HG03095 (cell line): ENCODE data around the gene ANGPTL2.

Experiments used
- ATAC-seq: cut with Tn5 transposase; IDR thresholded peaks from one replicate; pipeline ENCODE4 v1.9.1; 2021; ENCODE audit warnings: moderate library complexity; ENCODE audit not compliant: unreplicated experiment

Gene ANGPTL2

DNA sequence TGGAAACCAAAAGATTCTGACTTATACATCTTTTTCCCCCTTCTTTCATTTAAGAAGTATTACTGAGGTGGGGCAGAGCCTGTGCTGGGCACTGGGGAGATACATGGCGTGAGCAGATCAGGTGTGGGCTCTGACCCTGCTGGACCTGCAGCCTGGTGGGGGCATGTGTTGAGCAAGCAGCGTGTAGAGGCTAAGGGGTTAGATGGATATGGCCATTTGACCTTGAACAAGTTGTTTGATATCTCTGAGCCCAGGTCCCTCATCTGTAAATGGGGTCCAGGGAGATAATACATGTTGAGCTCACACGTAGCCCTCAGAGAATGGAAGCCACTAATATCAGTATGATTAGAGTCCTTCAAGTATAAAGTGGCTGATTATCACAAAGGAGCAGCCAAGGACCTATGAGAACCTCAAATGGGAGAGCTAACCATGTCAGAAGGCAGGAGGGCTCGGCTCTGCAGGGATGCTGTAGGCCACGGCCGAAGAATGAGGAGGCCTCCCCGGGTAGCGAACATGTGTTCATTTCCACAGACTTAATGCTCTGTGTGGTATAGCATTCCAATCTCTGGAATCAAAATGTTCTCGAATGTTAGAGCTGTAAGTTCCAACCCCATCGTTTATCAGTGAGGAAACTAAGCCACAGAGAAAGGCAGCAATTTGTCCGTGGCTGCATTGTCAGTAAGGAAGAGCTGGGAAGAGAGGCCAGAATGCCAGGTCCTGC lies 15.4 kb upstream of the ANGPTL2 start:
- no peak for ATAC-seq

GRCh38 chr9:127136880-127137639 lies 14.6 kb upstream of the ANGPTL2 start:
- no peak for ATAC-seq

DNA sequence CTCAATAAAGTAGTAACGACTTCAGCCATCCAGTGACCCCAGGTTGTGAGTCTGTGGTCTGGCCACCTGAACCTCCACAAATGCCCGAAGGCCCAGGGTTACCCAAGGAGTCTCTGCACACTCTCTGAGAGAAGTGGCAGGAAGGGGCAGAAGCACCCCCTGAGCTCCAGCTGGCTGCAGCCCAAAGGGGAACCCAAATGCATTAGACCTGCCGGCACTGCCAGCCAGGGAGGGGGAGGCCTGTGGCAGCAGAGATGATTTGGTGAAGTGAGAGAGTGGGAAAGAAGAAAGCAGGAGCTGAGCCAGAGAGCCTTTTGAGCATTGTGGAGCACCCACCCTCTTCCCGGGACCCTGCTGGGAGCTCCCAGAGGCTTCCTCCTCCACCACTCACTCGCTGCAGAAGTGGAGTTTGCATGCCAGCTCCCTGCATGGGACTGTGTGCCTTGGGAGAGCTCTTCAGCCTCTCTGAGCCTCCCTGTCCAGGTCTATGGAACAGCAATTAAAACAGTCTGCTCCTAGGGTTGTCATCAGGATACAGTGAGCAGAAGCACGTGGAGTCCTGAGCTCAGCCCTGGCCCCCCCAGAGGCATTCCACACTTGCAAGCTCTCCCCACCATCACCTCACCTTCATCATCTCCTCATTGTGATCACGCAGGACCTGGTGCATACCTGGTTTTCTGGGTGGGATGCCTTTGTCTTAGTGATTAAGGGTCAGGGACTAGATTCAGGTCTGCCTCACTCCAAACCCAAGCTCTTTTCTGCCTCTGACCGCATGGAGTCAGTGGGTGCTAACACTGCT lies 13.8 kb upstream of the ANGPTL2 start:
- ATAC-seq, result no peak

GRCh38 chr9:127135056-127135745 lies 12.8 kb upstream of the ANGPTL2 start:
- no peak for ATAC-seq

DNA sequence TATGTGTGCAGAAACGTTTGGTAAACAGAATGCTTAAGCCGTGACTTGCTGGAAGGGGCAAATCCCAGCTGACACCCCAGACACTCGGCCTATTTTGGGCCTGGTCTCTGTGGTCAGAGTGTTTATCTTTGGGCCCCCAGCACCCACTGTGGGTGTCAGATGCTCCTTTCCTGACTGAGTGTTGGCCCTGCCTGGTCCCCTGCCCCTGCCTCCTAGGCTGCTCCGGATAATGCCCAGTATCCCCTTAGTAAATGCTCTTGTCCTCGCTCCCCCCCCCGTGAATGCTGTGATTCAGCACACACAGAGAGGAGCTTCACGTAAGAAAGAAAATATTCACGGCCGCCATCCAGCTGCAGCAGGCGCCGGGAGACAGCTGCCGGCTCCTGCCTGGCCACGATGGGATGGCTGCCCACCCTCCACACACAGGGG lies 11.3 kb upstream of the ANGPTL2 start:
- ATAC-seq, result no peak

GRCh38 chr9:127132921-127133647 lies 10.6 kb upstream of the ANGPTL2 start:
- ATAC-seq, result no peak

DNA sequence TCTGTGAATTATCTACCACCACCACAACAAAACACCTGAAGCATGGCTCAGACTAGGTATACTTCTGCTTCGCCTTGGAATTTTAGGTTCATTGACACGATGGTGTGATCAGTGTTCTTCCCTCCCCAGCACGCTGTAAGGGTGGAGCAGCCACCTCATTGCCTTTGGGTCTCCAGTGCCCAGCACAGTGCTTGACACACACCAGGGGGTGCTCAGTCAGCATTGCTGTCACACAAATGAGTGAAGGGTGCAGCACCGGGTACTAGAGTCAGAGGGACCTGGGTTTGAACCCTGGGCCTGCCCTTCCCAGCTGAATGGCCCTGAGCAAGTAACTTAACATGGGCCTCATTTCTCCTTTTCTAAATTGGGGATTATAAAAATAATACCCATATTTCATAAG lies 9.9 kb upstream of the ANGPTL2 start:
- ATAC-seq, result no peak

DNA sequence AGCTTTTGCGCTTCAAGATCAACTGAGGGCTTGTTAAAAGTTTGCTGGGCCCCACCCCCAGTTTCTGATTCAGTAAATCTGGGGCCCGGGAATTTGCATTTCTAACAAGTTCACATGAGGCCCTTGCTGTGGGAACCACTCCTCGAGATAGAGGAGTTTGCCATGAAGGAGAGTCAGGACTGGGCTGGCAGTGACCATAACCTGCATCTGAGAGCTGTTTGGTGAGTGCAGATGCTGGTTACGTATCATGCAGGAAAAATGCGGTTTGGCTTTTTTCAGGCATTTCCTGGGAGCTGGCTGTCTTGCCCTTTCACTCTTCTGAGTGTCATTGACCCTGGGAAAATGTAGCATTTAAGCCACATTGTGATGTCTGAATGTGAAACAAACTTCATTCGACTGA lies 9.4 kb upstream of the ANGPTL2 start:
- ATAC-seq, result no peak

DNA sequence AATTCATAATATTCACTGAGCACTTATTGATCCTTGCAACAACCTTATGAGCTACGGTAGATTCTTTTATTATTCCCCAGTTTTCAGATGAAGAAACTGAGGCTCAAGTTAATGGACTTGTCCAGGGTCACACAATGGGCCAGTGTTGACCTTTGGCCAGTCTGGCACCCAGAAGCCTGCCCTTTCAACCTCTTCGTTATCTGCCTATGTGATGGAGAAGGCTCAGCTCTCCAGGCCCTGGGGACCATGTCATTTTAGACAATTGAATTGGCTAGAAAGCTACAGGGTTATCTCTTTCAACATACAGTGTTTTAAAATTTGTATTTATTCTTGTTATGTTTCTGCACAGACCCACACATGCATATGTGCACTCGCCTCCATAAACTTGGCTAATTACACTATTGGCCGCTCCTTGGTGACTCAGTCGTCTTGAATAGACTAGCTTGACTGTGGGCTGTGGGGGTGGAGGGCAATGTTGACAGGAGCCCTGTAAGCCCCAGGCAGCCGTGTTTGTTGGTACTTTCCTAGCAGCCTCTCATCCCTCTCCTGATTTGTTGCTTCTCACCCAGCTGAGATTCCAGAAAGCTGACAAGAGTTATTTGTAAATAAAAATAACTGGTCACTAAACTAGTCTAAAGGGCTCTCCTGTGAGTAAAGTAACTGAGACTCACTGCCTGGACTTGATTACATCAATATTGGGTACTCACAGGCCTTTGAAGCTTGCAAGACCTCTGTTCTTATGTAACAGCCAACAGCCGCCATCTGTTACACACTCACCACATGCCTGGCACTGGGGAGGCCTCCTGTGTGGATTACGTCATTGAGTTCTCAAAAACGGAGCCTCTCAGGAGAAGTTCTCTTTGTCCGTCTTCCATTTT lies 8.5 kb upstream of the ANGPTL2 start:
- no peak for ATAC-seq

GRCh38 chr9:127130235-127130634 lies 7.8 kb upstream of the ANGPTL2 start:
- no peak for ATAC-seq

DNA sequence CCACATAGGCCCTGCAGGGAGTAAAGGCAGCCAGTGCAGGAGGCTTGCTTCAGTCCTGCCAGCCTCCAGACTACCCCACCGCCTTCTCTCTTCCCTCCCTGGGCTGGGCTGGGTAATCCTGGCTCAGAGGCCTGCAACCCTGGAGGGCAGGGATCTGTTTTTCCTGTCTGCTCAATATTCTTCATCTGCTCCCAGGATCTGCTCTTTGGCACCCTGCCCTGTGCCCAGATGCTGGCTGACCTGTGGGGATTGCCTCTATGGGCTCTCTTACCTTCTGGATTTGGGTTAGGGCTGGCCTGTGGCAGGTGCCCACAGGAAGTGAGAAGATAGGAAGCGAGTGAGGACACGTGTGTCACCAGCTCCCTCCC lies 7.3 kb upstream of the ANGPTL2 start:
- ATAC-seq, result no peak

- no peak for ATAC-seq
Observed at GRCh38 chr9:127129073-127129717, 6.8 kb upstream of the ANGPTL2 start.

- ATAC-seq, result no peak
Observed at GRCh38 chr9:127128341-127129072, 6.1 kb upstream of the ANGPTL2 start.

- ATAC-seq, result no peak
Observed at GRCh38 chr9:127126971-127127370, 4.5 kb upstream of the ANGPTL2 start.

GRCh38 chr9:127124792-127125191 lies 2.4 kb upstream of the ANGPTL2 start:
- no peak for ATAC-seq

- ATAC-seq, result no peak
Observed at GRCh38 chr9:127124111-127124531, 1.7 kb upstream of the ANGPTL2 start.

DNA sequence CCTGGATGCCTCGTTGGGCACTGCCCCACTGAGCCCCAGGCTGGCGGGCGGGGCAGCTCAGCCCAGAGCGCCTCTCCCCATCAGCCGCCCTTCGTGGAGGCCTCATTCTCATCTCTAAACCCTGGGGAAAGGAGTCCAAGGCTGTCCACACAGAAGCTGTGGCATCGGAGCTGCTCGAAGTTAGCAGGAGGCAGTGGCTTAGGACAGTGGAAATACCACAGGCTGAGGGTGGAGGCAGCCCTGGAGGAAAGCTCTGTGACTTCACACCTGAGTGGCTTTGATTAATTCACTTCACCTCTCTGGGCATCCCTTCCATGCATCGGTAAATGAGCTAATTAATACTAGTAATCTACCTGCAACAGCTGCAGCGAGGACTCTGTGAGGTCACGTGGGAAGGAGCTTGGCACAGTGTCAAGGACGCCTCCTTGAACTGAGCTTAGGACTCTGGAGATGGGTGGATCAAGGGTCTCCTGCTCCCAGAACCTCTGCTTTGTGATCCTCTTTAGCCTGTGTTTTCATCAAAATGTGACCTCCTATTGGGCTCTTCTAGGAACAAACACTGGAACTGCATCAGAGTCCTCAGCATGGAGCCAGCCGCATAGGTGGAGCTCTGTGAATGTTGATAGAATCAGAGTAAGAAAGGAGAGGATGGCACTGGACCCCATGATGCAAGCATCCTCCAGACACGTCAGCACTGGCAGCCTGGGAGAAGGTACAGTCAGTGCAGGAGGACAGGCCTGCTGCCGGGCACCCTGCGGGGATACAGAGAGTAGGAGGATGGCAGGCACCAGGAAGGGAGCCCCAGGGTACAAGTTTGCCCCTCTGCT lies 842 bp upstream of the ANGPTL2 start:
- ATAC-seq, result no peak
